GM21528 (cell line): Measurements from ENCODE around the gene LCOR.

Experiments used
- ATAC-seq: cut with Tn5 transposase; IDR thresholded peaks from one replicate; pipeline ENCODE4 v1.9.1; 2021; ENCODE audit warnings: mild to moderate bottlenecking, moderate library complexity; ENCODE audit not compliant: unreplicated experiment, low FRiP score

Gene LCOR

DNA sequence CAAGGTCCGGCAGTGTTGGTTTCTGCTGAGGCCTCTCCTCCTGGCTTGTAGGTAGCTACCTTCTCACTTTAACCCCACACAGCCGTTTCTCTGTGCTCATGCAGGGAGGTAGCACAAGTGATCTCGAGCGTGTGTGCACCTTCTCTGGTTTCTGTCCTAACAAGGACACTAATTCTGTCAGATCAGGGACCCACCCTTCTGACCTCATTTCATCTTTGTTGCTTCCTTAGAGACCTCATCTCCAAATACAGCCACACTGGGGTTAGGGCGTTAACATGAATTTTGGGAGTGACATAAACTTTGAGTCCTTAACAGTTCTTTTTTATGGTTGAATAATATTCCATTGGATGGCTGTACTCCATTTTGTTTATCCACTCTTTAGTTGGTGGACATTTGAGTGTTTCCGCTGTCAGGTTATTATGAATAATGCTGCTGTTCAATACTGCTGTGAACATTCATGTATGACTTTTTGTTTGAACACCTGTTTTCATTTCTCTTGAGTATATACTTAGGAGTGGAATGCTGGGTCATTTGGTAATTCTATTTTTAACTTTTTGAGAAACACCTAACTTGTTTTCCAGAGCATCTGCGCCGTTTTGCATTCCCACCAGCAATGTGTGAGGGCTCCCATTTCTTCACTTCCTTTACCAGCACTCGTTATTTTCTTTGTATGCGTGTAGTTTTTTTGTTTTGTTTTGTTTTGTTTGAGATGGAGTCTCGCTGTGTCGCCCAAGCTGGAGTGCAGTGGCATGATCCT, 57.5 kb downstream of the LCOR start:
- no peak for ATAC-seq

DNA sequence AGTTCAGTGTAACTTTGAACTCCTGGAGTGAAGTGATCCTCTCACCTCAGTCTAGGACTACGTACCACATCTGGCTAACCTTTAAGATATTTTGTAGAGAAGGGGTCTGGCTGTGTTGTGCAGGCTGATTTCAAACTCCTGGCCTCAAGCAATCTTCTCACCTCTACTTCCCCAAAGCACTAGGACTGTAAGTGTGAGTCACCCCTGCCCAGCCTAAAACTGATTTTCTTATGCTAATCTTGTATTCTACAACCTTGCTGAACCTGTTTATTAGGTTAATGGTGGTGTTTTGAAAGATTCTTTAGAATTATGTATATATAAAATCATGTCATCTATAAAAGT, 58.0 kb downstream of the LCOR start:
- no peak for ATAC-seq

DNA sequence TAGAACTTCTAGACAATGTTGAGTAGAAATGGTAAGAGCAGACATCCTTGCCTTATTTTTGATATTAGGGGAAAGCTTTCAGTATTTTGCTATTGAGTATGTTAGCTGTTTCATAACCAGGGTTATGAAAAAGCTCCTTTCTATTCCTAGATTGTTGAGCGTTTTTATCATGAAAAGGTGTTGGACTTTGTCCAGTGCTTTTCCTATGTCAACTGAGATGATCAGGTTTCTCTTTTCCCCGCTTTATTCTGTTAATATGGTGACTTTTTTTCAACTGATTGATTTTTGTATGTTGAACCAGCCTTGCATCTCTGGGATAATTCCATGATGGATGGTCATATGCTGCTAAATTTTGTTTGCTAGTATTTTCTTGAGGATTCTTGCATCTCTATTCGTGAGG, 58.5 kb downstream of the LCOR start:
- ATAC-seq, result no peak

DNA sequence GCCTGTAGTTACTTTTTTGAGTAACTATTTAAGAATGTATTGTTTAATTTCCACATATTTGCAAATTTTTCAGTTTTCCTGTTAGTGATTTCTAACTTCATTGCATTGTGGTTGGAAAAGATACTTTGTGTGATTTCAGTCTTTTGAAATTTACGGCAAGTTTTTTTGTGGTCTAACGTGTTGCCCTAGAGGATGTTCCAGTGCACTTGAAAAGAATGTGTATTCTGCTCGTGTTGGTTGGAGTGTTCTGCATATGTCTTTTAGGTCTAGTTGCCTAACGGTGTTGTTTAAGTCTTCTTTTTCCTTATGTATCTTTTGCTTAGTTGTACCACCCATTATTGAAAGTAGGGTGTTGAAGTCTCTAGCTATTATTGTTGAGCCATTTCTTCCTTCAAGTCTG, 59.7 kb downstream of the LCOR start:
- ATAC-seq, result no peak

DNA sequence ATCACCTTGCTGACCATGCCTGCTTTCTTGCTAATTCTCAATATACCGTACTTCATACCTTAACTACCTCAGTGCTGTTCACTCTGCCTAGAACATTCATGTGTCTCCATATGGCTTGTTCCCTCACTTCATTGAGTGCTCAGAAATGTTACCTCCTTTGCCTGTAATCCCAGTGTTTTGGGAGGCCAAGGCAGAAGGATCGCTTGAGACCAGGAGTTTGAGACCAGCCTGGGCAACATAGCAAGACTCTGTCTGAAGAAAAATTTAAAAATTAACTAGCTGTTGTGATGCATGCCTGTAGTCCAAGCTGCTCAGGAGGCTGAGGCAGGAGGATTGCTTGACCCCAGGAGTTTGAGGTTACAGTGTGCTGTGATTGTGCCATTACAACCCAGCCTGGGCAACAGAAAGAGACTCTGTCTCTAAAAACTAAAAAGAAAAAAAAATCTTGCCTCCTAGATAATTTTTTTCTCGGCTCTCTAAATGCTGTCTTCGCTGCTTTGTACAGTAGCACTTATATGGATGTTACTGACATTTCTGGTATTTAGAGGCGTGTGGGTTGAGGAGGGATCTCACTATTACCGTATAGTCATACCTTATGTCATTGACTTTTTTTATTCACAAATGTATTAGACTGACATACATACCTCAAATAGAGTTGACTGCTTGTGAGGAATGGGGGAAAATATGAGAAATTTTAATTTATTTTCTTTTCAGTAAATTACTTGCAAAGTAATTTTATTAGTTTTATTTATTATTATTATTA, 63.7 kb downstream of the LCOR start:
- no peak for ATAC-seq

DNA sequence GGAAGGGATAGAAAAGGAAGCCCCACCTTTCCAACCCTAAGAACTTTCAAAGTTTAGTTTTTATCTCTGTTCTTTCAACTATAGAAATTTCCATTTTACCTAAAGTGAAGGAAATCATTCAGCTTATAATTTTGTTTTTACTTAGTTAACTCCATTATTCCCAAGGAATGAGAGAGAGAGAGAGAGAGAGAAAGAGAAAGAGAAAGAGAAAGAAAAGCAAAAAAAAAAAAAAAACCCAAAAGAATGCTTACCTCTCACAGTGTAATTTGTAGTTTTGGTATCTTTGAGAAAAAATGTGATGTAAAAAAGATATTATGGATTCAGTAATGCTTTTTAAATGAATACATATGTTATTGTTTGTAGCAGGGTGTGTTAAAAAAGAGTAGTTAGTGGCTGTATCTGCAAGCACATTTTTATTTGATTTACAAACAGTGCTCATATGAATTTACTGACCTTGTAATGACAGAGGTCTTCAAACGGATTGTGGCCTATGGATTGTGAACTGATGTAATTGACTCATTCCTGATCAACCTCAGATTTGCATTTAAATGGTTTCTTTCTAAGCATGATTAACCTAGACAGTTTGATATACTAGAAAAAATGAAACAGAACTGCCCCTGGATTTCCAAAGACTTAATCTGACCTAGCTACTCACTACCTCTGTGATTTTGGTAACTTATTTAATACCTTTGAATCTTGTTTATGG, 64.9 kb downstream of the LCOR start:
- no peak for ATAC-seq

DNA sequence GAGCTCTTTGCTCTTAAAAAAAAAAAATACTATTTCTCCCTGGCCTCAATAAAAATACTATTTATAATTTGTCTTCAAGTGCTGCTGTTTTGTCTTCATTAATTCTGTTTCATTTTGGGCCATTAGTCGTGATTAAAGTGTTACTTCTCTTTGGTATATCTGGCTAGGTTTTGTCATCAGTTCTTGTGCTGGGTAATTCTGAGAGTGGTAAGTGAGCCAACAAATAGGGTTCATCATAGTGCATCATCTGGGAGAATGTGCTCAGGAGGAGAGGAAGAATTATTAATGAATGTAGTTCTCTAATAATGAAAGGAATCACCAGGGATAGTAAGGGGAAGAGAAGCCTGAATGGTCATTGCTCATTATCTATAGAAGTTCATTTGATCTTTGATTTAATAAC, 70.0 kb downstream of the LCOR start:
- ATAC-seq, result no peak

DNA sequence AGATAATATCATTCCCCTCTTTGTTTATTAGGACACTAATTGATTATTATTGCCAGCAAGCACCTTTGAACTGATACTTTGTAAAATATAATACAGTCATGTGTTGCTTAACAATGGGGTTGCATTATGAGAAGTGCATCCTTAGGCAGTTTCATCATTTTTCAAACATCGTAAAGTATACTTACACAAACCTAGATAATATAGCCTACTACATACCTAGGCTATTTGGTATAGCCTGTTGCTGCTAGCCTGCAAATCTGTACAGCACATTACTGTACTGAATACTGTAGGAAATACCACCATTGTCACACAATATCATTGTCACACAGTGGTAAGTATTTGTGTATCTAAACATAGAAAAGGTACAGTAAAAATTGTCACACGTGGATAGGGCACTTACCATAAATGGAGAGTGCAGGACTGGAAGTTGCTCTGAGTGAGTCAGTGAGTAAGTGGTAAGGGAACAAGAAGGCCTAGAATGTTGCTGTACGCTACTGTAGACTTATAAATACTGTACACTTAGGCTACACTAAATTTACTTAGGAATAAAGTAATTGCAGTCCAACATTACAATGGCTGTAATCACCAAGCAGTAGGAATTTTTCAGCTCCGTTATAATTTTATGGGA, 70.7 kb downstream of the LCOR start:
- no peak for ATAC-seq

DNA sequence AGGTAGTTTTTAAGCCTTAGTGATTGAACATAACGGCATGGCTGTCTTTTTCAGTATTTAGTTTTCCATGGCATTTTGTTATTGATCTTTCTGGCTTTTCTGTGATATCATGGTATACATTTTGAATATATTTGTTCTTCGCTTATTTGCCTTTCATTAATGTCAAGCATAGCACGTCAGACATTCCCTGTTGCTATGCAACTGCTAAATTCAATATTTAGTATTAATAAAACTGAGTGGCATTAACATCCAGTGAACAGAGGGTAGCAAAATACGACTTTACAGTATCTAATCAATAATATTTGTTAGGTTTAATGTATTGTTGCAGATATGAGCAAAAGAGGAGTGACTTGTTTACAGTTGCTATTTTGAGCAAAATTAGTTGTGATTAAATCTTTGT, 72.5 kb downstream of the LCOR start:
- ATAC-seq, result no peak

DNA sequence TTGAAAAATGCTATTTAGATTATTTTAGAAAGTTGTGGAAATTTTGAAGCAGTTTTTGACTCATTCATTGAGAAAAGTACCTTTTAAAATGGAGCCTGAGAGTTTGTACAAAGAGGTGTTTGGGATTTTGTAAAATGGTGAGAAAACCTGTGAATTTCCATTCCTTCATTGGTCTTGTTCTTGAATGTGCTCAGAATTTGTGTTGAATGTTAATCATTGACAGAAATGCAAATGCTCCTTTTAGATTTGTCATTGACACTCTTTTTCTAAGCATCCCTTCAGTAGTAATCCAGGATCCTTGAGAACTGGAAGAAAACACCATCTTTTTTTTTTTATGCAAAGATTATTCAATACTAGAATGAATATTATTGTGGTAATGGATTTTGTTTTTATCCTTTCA, 74.8 kb downstream of the LCOR start:
- ATAC-seq, result no peak

DNA sequence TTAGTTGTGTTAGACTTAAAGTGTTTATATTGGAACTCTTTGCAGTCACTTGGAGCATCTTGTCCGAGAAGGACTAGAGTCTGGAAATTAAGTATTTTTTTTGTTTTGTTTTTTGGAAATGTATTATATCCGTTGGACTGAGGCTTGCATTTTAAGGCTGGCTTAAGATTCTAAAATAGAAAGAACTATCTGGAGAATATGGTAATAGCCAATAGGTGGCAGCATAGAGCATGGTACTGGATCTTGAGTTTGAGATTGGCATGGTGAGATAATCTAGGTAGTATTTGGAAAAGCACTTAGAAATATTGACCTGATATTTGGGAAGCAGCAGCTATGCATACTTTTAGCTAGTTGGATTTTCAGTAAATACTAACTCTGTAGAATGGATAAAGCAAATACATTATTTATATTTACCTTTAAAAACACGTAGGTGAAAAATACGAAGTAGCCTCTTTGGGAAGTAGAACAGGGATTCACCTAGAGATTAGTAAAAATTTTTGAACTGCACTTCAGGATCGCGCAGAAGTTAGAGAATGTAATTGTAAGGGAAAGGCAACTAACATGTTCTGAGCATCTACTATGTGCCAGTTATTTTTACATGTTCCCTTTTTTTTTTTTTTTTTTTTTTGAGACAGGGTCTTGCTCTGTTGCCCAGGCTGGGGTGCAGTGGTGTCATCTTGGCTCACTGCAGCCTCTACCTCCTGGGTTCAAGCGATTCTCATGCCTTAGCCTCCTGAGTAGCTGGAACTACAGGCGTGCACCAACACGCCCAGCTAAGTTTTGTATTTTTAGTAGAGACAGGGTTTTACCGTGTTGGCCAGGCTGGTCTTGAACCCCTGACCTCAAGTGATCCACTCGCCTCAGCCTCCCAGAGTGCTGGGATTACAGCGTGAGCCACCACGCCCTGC, 78.6 kb downstream of the LCOR start:
- no peak for ATAC-seq

DNA sequence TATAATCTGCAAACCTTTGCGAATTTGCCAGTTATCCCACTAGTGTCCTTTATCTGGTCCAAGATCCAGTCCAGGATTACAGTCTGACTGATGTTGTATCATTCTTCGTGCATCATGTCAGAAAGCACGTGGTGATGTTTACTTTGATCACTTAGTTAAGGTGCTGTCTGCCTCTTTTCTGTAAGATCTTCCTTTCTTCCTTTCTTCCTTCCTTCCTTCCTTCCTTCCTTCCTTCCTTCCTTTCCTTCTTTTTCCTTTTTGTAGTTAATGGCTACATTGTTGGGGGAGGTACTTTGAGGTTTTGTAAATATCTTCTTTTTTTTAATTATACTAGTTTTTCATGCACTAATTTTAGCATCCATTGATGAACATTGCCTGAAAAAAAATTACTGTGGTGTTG, 80.3 kb downstream of the LCOR start:
- ATAC-seq, result no peak

DNA sequence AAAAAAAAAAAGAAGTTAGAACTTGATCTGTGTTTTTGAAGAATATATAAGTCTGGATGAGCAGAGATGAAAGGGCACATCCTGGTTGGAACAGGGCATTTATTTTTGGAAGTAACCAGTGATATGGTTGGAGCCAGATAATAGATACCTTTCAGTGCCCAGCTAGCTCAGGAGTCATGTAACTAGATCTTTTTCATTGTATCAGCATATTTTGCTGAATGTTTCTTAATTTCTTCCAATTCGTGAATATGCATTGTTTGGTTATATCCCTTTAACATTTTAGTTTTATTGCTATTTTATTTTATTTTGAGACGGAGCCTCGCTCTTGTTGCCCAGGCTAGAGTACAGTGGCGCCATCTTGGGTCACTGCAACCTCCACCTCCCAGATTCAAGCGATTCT, 81.8 kb downstream of the LCOR start:
- no peak for ATAC-seq

DNA sequence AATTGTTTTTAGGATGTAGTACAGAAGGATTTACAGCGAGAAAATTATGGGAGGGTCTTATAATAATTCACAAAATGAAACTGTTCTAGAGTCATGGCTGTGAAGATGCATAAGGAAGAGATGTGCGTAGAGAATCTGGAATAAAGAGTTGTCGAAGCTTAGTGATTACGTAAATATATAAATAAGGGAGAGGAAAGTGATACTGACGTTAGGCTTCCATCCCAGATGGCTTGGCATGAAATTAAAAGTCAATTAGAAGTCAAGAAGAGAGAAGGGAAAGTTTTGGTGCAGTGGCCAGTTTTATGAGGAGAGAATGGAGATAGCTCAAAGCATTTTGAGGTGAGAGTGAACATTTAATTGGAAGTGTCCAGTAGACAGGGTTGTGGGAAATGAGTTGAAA, 85.5 kb downstream of the LCOR start:
- no peak for ATAC-seq

DNA sequence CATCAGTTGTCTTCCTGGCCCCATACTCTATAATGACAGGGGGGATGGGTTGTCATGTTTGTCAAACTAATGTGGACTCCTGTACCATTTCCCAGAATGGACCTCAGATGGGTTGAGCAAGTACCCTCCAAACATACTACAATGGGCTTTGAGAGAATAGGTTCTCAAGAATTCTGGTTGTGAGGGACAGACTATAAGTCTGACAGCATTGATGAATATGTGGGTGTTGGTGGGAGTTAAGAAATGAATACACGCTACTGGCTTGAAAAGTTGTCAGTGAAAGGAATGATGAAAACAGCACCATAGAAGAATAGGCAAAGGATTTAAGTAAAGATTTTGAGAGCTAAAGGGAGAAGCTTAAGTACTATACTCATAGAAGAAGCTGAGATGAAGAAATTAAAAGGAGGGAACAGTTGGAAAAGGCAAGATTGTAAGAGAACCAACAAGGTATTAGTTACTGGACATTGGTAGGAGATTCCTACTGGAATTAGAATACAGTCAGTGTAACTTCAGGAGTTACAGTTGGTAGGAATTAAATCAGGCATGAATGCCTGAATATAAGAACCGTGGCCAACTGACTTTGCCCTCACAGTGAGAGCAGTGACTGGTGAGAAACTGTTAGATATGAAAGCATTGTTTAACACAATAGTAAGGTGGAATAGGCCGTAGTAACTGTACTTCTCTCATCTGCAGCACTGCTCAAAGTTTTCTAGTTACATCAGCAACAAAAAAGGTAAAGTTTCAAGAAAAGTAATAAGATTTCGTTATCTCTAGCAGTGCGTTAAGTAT, 86.3 kb downstream of the LCOR start:
- no peak for ATAC-seq

DNA sequence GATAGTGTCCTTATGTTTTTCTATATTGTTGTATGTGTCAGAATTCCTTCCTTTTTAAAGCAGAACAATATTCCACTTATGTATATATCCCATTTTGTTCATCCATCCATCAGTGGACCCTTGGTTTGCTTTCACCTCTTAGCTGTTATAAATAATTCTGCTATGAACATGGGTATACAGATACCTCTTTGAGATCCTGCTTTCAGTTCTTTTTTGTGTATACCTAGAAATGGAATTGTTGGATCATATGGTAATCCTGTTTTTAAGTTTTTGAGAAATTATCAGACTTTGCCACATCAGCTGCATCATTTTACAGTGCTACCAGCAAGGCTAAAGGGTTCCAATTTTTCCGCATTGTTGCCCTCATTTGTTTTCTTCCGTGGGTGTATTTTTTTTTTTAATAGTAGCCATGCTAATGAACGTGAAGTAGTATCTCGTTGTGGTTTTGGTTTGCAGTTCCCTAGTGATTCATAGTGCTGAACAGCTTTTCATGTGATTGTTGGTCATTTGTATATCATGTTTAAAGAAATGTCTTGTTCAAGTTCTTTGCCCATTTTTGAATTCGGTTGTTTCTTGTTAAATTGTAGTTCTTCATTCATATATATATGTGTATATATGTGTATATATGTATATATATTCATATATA, 87.8 kb downstream of the LCOR start:
- ATAC-seq, result no peak

DNA sequence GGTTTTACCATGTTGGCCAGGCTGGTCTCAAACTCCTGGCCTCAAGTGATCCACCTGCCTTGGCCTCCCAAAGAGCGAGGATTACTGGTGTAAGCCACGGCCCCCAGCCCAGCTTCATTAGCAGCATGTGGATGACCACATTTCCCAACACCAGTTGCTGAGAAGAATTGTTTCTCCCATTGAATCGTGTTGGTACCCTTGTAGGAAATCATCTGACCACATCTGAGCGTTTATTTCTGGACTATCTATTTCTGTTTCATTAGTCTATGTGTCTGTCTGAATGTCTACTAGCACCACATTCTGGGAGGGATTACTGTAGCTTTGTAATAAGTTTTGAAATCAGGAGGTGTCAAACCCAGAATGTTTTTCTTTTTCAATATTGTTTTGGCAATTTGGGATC, 89.6 kb downstream of the LCOR start:
- ATAC-seq, result no peak

DNA sequence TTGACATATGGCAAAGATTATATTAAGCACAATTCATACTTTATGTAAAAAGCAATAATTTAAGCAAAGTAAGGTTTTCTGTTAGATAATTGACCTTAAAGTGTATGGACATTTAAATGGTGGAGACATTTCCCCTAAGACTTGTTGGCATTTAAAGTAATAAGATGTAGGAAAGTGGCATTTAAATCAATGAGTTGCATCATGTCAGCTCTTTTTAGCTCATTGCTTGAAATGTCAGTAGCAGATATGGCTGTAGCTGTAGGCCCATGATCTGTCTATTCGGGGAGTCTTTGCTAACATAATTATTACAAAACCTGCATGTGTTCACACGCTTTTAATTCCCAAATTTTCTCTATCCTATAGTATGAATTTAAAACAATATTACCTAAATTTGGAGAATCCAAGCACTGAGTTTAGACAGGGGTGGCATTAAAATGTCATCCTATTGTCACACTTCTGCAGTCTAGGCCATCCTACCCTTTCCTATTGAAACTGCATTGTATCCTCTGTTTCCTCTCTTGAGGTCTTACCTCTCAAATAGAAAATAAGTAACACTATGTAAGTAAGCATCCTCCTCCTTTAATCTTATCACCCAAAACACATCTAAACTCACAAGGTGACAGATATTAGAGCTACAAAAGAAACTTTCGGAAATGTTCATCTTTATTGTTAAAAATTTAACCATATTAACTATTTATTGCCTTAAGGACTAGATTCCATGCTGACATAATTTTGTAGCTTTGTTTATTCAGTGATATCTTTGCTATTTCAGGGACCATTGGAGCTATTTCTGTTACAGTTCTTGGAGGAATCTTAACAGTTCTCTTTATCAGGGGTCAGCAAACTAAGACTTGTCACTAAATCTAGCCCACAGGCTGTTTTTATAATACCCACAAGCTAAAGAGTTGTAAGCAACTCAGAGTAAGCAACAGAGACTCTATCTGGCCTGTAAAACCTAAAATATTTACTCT, 91.2 kb downstream of the LCOR start:
- ATAC-seq, result no peak
